HepG2 (cell line): ENCODE measurements around the gene PDHX. TPM values are rescaled to one million over a fixed set of nuclear protein-coding genes. Genes with fewer than 3 reads are reported as not detected.

Experiments used
- BRD4 ChIP-seq: sonication (generic); formaldehyde crosslinking; IDR thresholded peaks from 2 replicates; pipeline ENCODE4 v1.4.0; 2020; ENCODE audit warnings: missing genetic modification reagents
- FOXC1 ChIP-seq: sonication (generic); formaldehyde crosslinking; IDR thresholded peaks from 2 replicates; pipeline ENCODE4 v1.8.0; 2022; ENCODE audit warnings: mild to moderate bottlenecking, missing genetic modification reagents, borderline replicate concordance
- HCFC1 ChIP-seq: fragments of 150-350 bp; IDR thresholded peaks from 2 replicates; pipeline ENCODE4 v1.6.1; 2014; ENCODE audit warnings: low read depth, low read length
- RBM22 ChIP-seq: fragments of 200-400 bp; formaldehyde crosslinking; optimal IDR thresholded peaks from 2 replicates; pipeline ENCODE3; 2017; ENCODE audit warnings: mild to moderate bottlenecking, low read length, moderate library complexity
- RXRA ChIP-seq: sonication (generic); formaldehyde crosslinking; IDR thresholded peaks from 2 replicates; pipeline ENCODE4 v1.5.1; 2020; ENCODE audit warnings: missing genetic modification reagents
- SMARCE1 ChIP-seq: fragments of 450-650 bp; IDR thresholded peaks from 2 replicates; pipeline ENCODE4 v1.6.1; 2017; ENCODE audit warnings: borderline replicate concordance
- ZNF580 ChIP-seq: IDR thresholded peaks from 2 replicates; pipeline ENCODE4 v1.6.1; 2016; ENCODE audit warnings: low read depth, borderline replicate concordance
- ZNF609 ChIP-seq: sonication (generic); formaldehyde crosslinking; IDR thresholded peaks from 2 replicates; pipeline ENCODE4 v1.4.0; 2020; ENCODE audit warnings: mild to moderate bottlenecking, missing genetic modification reagents, borderline replicate concordance
- ZNF660 ChIP-seq: sonication (generic); formaldehyde crosslinking; IDR thresholded peaks from 2 replicates; pipeline ENCODE4 v1.5.1; 2020; ENCODE audit warnings: mild to moderate bottlenecking, low read depth, missing genetic modification reagents, borderline replicate concordance
- polyA plus RNA-seq, 8 experiments: library from polyadenylated mRNA; depleted of rRNA in 3 of 8; stranded (reverse) in 7 of 8; unstranded in 1 of 8; fragments of >200 nt; fragmentation: Illumina TruSeq in 4 of 8; extraction: Trizol in 4 of 8; gene quantifications; 2 replicates each; pipeline versions ENCODE4 v1.2.1 to v1.2.3, GENCODE V29; 2011 to 2016; ENCODE audit warnings: low read depth in 4 of 8, missing spikeins in 1 of 8, mixed read lengths in 1 of 8; ENCODE audit not compliant: insufficient read depth in 1 of 8
- total RNA-seq, 5 experiments: library from RNA; depleted of rRNA; stranded (reverse); fragments of >200 nt; fragmentation: Illumina TruSeq; extraction: Trizol; gene quantifications; 2 replicates each; pipeline ENCODE4 v1.2.3, GENCODE V29; 2016; ENCODE audit warnings: low read depth in 1 of 5

PDHX gene
- total and polyA plus RNA-seq, 2 of the 13 experiments (the other 11 are each of a cell fraction or from before 2014, with no cell fraction given): 41.0 to 73.8 TPM

- TF ChIP-seq ZNF660 (CRISPR knock-in tag): no peak
- TF ChIP-seq ZNF580 (CRISPR knock-in tag): no peak
- no peak for TF ChIP-seq RXRA
- TF ChIP-seq SMARCE1: no peak
- no peak for TF ChIP-seq HCFC1
- no peak for TF ChIP-seq RBM22
- no peak for TF ChIP-seq BRD4 (CRISPR knock-in tag)
- no peak for TF ChIP-seq FOXC1 (CRISPR knock-in tag)
- TF ChIP-seq ZNF609 (CRISPR knock-in tag): no peak
- TF ChIP-seq, all 625 proteins: peak for 0
These were observed 124.0 kb downstream of the PDHX start (continued) for GRCh38 chr11:35040221-35040942.
